ENCODE measurements around the gene RHCE.
"Not testable (repeated sequence)": the region's sequence is repeated elsewhere in the genome, so short reads cannot be mapped to it uniquely, and the experiment has no call there.

The RHCE gene
- 0.42 to 0.97 reads per million in 2 donors for total RNA-seq

- not testable (repeated sequence) for DNase-seq
Measured at GRCh38 chr1:25420715-25421114, at the start of gene RHCE. Gene RHCE (minus strand): TSS chr1:25420825. CDS start chr1:25420786, 39 bp downstream.

DNA sequence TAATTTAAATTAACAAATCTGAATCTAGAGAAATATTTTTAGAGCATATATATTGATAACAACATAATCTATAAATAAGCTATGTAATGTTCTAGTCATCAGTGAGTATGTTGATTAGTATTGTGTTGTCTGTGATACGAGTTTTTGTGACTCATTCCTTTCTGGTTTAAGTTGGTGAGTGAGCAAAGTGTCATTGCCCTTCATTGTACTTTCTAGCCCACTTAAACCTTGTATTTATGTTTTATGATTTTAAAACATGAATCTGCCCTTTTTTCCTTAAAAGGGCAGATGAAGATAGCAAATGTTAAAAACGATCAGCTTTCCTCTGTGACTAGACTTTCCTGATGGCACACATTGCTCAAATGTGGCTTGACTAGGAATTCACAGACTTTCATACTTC is 48.6 kb upstream of the RHCE start:
- DNase-seq, result no peak

GRCh38 chr1:25468033-25468432 is 47.4 kb upstream of the RHCE start:
- DNase-seq, result no peak

- DNase-seq, result no peak
Measured at GRCh38 chr1:25467616-25468015, 47.0 kb upstream of the RHCE start.

DNA sequence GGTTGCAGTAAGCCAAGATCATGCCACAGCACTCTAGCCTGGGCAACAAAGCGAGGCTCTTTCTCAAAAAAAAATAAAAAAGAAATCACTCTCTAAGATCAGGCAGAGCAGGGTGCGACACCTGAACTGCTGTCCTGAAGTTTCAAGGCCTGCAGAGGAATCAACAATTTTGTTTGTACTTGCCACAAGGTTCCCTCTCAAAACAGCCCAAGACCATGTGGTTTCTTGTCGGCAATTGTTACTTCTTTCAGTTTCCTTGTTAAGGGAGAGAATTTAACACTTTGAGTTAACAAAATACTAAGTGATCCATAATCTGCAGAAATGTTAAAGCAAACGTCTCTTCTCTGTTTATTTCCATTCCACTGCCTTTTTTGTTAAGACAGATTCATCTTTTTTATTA is 46.6 kb upstream of the RHCE start:
- no peak for DNase-seq

- no peak for DNase-seq
Measured at GRCh38 chr1:25462732-25463131, 42.1 kb upstream of the RHCE start.

DNA sequence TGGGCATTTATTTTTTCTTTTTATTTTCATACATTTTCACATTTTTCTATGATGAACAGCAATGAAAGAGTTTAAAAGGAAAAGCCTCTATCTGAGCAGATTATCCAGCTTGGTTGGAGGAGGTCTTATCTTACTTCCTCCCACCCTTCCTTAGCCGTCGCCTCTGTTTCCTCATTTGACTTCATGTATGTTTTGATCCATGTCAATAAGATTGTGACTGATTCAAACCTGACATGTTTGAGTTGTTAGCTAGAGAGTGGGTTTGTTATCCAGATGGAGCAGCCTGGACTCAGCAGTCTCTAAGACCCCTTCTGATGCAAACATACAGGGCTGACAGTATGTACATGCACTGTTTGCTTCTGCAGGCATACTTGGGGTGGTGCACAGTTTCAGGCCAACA is 41.2 kb upstream of the RHCE start:
- no peak for DNase-seq

DNA sequence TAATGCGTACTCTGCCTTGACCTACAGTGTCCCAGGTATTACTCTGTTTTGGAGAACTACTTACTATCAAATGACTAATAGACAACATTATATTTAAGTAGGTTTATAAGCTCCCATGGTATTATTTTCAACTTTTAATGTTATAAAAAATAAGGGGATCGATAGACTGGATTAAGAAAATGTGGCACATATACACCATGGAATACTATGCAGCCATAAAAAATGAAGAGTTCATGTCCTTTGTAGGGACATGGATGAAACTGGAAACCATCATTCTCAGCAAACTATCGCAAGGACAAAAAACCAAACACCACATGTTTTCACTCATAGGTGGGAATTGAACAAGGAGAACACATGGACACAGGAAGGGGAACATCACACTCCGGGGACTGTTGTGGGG is 40.2 kb upstream of the RHCE start:
- not testable (repeated sequence) for DNase-seq

DNA sequence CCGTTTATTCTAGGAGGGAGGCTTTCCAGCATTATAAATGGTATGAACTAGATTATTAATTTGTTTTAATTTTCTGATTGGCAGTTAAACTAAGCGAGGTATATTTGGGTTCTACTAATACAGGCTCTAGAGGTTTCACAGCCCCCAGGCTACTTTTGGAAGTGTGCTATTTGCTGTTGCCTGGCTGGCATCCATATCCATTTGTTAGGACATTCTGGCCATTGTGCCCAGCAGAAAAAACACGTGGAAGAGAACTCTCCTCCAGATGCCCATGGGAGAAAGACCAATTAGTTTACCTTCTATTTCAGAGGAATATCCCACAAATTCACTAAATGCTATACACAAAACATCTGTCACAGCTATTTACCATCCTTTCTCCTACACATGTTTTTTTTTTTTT is 39.4 kb upstream of the RHCE start:
- no peak for DNase-seq

DNA sequence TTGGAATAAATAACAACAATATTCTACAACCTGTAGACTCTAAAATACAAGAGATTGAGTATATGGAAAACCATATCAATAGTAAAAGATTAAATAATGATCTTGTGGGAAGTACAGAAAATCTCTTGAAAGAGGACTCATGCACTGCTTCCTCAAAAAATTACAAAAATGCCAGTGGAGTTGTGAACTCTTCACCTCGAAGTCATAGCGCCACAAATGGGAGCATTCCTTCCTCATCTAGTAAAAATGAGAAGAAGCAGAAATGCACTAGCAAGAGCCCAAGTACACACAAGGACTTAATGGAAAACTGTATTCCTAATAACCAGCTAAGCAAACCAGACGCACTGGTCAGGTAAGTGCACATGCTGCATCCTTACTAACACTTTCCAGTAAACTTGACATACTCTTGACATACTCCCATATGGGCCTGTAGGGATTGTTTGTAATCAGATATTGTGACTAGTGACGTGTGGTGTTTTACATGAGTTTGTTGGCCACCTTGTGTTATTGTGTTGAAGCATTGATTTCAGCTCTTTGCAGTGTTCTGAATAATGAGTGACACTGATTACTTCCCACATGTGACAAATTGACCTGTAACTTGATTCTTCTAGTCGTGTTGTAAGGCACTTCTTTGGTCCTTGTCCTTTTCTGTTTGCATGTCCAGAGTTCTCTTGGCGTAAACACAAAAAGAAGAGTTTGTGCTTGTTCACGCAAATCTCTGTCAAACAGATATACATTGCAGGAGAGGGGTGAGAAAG is 38.1 kb upstream of the RHCE start:
- DNase-seq, result no peak

GRCh38 chr1:25456502-25456901 is 35.9 kb upstream of the RHCE start:
- DNase-seq, result no peak

GRCh38 chr1:25451908-25452307 is 31.3 kb upstream of the RHCE start:
- no peak for DNase-seq

- DNase-seq, result no peak
Measured at GRCh38 chr1:25450891-25451290, 30.3 kb upstream of the RHCE start.

GRCh38 chr1:25447547-25447946 is 26.9 kb upstream of the RHCE start:
- no peak for DNase-seq

- no peak for DNase-seq
Measured at GRCh38 chr1:25445993-25446538, 25.4 kb upstream of the RHCE start.

GRCh38 chr1:25444604-25445003 is 24.0 kb upstream of the RHCE start:
- DNase-seq, result not testable (repeated sequence)

- DNase-seq, result no peak
Measured at GRCh38 chr1:25443030-25443699, 22.5 kb upstream of the RHCE start.

DNA sequence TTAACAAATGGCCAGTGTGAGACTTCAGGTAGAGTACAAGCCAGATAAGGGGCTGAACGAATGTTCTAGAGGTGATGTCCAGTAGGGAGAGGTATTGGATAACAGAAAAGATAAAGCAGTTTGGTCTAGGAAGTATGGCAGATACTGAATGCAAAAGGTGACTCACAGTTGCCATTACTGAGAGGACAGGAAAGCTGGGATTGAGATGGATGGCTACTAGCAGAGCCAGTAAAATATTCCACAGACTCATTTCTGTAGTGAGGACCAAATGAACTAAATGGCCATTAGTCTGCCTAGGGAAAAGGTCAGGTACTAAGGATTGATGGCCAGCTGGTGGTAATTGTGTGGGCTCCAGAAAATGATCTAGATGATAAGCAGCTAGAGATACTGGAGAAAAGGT is 21.6 kb upstream of the RHCE start:
- no peak for DNase-seq

DNA sequence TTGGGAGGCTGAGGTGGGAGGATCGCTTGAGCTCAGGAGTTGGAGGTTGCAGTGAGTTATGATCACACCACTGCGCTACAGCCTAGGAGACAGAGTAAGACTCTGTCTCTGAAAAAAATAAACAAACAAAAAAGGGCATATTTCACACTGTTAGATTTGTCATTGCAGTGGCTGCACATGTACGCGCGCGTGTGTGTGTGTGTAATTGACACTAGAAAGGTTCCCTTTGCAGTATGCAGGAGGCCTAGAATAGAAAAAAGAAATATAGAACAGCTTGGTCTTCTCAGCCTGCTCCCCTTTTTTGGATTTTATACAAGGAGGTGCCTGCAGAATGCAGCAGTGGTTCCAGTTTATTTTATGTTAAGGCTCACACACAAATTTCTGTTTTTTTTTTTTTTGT is 18.7 kb upstream of the RHCE start:
- DNase-seq, result no peak

GRCh38 chr1:25437672-25438071 is 17.0 kb upstream of the RHCE start:
- DNase-seq, result no peak

- no peak for DNase-seq
Measured at GRCh38 chr1:25435397-25436108, 14.9 kb upstream of the RHCE start.

- no peak for DNase-seq
Measured at GRCh38 chr1:25433389-25434186, 13.0 kb upstream of the RHCE start.
